HG03066 (cell line): Measurements from ENCODE around the gene PPTC7.
A peak's percentile ranks its signal among the peaks of the same experiment; 100 is the strongest.
"Not testable (repeated sequence)": the region's sequence is repeated elsewhere in the genome, so short reads cannot be mapped to it uniquely, and the experiment has no call there.

Experiments used
- ATAC-seq: cut with Tn5 transposase; IDR thresholded peaks from one replicate; pipeline ENCODE4 v1.9.1; 2021; ENCODE audit warnings: low read depth; ENCODE audit not compliant: unreplicated experiment

Gene PPTC7

DNA sequence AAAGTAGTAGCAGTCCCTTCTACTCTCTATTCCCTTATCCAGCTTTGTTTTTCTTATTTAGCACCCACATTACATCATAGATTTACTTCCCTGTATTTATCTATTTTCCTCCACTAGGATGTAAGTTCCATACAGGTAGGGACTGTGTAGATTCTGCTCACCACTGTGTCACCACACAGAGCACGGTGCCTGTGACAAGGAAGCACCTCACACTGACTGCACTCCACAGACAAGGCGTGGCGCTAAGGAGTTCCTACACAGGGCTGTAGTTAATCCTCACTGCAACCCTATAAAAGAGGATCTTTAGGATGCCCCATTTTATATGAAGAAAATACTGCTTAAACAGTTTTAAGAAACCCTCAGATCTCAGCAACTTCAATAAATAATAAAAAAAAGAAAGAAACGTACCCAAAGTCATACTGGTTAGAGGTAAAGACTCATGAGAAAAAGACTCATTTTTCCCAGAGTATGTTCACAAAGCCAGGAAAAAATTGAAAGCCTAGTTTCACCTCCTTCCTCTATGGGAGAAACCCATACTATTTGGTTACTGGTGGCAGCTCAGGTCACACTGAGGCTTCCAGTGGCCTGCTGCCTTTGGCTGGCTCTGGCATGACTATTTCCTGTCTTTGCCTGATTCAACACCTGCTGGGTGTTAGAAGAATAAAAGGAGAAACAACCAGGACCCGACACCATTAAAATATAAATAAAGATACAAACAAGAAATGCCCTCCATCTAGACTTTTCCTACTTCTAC is 44.1 kb downstream of the PPTC7 start:
- no peak for ATAC-seq

DNA sequence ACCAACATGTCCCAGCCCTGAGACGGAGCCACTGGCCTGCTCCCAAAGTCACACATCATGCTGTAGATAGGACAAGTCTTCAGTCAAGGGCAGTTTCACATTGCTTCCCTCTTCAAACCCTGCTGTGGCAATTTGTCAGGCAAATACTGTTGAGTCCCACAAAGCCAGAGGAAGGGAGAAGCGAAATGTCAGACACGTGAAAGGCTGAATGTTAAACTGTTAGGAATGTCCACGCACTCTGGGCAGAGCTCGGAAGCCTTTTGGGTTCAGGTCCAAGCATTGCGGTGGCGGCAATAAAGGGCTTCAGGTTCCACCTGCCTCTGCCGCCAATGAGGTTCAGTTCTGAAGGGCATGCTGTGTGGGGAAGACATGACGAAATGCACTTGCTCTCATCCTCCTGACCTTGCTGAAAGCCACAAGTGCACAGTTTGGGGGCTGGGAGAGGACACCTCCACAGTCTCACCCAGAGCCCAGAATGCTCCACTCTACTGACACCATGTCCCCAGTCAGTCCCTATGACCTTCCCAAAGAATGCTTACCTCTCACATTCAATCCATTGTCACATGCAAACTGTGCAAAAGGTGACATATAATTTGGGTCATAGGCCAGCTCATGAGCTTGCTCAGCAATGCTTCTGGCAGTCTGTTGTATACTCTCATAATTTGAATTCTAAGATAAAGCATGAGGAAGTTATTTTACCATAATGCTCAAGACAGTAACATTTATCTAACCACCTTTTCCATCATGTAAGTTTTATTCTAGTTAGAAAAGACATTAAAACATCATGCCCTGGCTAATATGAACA is 45.3 kb downstream of the PPTC7 start:
- ATAC-seq, result no peak

DNA sequence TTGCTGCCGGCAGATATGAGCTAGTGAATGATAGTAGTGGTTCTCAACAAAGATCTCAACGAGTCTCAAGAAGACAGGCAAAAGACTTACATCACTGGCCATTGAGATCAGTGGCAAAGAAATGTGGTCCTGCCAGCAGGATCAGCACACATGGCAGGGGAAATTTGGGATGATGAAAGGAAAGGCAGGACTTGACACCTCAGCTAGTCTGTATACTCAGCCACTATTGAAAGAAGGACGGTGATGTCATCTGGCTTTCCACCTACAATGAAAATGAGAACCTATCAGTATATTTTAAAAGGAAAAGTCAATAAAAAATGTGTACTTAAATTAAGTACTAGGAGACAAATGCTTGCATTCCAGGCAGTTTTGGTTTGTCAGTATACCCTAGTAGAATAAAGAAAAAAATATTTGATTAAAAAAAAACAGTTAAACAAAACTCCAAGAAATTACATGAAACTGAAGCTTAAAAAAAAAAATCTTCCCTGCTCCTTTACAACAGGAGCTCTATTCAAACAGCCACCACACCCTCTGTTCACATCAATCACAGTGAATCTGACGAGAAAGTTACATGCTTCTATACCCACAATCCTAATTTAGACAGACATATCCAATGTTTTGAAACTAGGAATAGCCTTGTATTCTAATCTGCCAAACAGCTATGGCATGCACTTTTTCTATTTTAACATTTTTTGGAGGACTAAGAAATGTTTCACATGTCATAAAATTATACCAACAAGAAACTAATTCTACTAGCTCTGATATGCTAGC is 46.1 kb downstream of the PPTC7 start:
- ATAC-seq, result no peak

DNA sequence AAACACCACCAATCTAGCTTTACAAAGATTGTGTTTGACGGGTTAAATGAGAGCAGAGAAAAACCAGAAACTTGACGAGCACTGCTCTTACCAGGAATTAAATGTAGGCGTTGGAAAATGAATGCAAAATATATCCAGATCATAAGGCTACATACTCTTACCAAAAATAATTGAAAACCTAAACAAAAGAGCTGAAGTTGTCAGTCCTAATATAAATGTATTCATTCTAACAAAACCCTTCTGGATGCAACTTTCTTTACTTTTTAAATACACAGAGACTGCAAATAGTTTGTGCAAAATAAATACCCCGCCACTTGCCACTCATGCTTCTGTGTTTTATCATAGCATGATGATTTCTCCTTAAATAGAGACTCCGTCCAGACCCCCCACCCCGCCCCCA is 48.3 kb downstream of the PPTC7 start:
- no peak for ATAC-seq

GRCh38 chr12:110533607-110534006 is 49.5 kb downstream of the PPTC7 start:
- no peak for ATAC-seq

GRCh38 chr12:110532644-110533043 is 50.5 kb downstream of the PPTC7 start:
- no peak for ATAC-seq

DNA sequence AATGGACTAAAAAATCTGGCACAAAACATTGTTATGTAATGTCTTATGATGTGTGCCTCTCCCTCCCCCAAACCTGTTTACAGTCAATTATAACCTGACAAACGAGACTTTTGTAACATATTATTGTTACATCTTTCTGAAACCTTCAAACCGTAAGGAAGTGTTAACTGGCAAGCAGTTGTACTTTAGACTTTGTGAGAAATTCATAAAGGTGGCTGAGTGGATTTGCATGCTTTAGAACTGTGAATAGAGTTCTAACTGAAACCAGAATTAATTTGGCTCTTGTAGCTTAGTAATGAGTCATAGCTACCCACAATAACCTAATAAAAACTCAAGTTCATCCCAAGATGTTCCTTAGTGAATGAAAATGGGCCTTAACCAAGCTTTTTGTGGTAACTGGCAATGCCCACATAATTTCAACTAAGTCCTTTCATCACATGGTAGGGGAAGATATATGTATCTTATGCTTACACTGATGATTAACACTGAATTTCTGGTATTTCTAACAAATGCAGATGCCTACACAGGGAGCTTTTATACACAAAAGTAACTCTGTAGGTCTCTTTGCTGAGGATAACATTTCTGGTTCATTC is 51.3 kb downstream of the PPTC7 start:
- peak; percentile 82 for ATAC-seq

GRCh38 chr12:110530511-110530910 is 52.6 kb downstream of the PPTC7 start:
- ATAC-seq, result no peak

GRCh38 chr12:110528277-110528839 is 54.8 kb downstream of the PPTC7 start:
- no peak for ATAC-seq

GRCh38 chr12:110520876-110521712 is 62.0 kb downstream of the PPTC7 start:
- ATAC-seq, result not testable (repeated sequence)

DNA sequence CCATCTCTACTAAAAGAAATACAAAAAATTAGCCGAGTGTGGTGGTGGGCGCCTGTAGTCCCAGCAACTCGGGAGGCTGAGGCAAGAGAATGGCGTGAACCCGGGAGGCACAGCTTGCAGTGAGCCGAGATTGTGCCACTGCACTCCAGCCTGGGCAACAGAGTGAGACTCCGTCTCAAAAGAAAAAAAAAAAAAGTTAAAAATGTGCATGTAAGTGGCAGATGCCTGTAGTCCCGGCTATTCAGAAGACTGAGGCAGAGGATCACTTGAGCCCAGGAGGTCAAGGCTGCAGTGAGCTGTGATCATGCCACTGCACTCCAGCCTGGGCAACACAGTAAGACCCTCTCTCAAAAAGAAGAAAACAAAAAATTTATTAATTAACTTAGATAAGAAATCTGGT is 65.1 kb downstream of the PPTC7 start:
- not testable (repeated sequence) for ATAC-seq

- no peak for ATAC-seq
These were observed 66.1 kb downstream of the PPTC7 start for GRCh38 chr12:110516995-110517394.

DNA sequence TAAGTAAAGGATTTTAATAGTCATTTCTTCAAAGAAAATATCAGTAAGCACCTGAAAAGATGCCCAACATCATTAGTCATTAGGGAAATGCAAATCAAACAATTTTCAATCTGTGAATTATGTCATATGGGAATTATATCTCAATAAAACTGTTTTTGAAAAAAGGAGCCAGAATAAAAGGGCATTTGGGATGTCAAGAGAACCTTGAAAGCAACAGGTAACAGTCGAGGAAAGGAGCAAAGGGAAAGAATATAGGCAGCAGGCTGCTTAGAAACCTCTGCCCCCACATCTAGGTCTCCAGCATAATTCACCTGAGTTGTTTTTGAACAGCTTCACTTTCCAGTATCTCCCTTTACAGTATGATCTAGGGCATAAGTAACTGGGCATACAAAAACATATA is 68.8 kb downstream of the PPTC7 start:
- no peak for ATAC-seq

DNA sequence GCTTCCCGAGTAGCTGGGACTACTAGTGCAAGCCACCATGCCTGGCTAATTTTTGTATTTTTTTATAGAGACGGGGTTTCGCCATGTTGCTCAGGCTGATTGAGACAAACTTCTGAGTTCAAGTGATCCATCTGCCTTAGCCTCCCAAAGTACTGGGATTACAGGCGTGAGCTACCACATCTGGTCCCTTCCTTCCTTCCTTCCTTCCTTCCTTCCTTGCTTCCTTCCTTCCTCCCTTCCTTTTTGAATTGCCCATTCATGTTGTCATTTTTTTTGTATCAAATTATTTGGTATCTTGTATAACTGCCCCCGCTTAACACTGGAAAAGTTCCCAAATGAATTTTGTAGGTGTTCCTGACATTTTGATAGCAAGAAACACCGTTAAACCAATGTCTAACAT is 69.3 kb downstream of the PPTC7 start:
- no peak for ATAC-seq

GRCh38 chr12:110508071-110508586 is 75.0 kb downstream of the PPTC7 start:
- no peak for ATAC-seq

GRCh38 chr12:110505332-110505731 is 77.8 kb downstream of the PPTC7 start:
- ATAC-seq, result no peak

DNA sequence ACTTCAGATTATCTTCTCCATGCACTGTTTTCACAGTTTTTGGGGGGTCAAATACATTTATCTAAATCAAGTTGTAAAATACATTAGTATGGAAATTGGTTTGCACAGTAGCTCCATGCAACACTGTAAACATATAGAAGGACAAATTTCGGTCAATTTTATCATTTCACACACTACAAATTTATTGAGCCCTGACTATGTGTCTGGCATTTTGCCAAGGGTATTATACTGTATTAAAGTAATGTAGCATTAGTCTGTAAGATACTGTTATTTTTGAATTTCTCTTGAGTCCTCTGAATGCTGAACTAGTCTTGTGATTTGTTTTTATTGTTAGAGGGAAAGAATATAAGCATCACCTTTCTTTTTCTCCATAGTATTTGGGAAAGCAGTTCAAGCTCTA is 79.7 kb downstream of the PPTC7 start:
- no peak for ATAC-seq

GRCh38 chr12:110501752-110502738 is 81.1 kb downstream of the PPTC7 start, which contains the start of the genes RAD9B and VPS29:
RAD9B (plus strand) TSS chr12:110502331; CDS start chr12:110502338, 7 bp downstream.
VPS29 (minus strand) TSS chr12:110502111; CDS start chr12:110502051, 60 bp downstream.
- peak; percentile 93 for ATAC-seq
